Inflammatory macrophage treated with lipopolysaccharide for 4 hours (primary cell): ENCODE measurements around the gene PALD1.

Experiments used
- DNase-seq: peaks from one replicate; pipeline ENCODE4 v3.0.0-alpha.2; 2020

The PALD1 gene

GRCh38 chr10:70537398-70538194 lies 59.0 kb downstream of the PALD1 start:
- no peak for DNase-seq

- no peak for DNase-seq
Observed at GRCh38 chr10:70538195-70538520, 59.6 kb downstream of the PALD1 start.

GRCh38 chr10:70538731-70539338 lies 60.3 kb downstream of the PALD1 start:
- no peak for DNase-seq

GRCh38 chr10:70539471-70539870 lies 60.9 kb downstream of the PALD1 start:
- DNase-seq, result no peak

- no peak for DNase-seq
Observed at GRCh38 chr10:70540089-70540788, 61.7 kb downstream of the PALD1 start.

- no peak for DNase-seq
Observed at GRCh38 chr10:70540789-70541360, 62.3 kb downstream of the PALD1 start.

- DNase-seq, result no peak
Observed at GRCh38 chr10:70541736-70542564, 63.4 kb downstream of the PALD1 start.

GRCh38 chr10:70542565-70542938 lies 64.0 kb downstream of the PALD1 start:
- DNase-seq, result no peak

GRCh38 chr10:70543911-70544310 lies 65.3 kb downstream of the PALD1 start:
- DNase-seq, result no peak

GRCh38 chr10:70544431-70545340 lies 66.1 kb downstream of the PALD1 start:
- DNase-seq, result peak; percentile 36

GRCh38 chr10:70546584-70546983 lies 68.0 kb downstream of the PALD1 start:
- DNase-seq, result no peak

- no peak for DNase-seq
Observed at GRCh38 chr10:70549351-70549961, 70.9 kb downstream of the PALD1 start.

GRCh38 chr10:70549962-70550458 lies 71.4 kb downstream of the PALD1 start:
- DNase-seq, result peak; percentile 52

- no peak for DNase-seq
Observed at GRCh38 chr10:70550459-70550858, 71.9 kb downstream of the PALD1 start.

GRCh38 chr10:70551466-70551865 lies 72.9 kb downstream of the PALD1 start:
- no peak for DNase-seq

- DNase-seq, result no peak
Observed at GRCh38 chr10:70551971-70552422, 73.4 kb downstream of the PALD1 start.

- DNase-seq, result no peak
Observed at GRCh38 chr10:70552586-70552985, 74.0 kb downstream of the PALD1 start.

- no peak for DNase-seq
Observed at GRCh38 chr10:70555371-70555770, 76.8 kb downstream of the PALD1 start.

- DNase-seq, result no peak
Observed at GRCh38 chr10:70557086-70557845, 78.7 kb downstream of the PALD1 start.

- no peak for DNase-seq
Observed at GRCh38 chr10:70557876-70558275, 79.3 kb downstream of the PALD1 start.
